ENCODE measurements around the gene PIF1.

The PIF1 gene

DNA sequence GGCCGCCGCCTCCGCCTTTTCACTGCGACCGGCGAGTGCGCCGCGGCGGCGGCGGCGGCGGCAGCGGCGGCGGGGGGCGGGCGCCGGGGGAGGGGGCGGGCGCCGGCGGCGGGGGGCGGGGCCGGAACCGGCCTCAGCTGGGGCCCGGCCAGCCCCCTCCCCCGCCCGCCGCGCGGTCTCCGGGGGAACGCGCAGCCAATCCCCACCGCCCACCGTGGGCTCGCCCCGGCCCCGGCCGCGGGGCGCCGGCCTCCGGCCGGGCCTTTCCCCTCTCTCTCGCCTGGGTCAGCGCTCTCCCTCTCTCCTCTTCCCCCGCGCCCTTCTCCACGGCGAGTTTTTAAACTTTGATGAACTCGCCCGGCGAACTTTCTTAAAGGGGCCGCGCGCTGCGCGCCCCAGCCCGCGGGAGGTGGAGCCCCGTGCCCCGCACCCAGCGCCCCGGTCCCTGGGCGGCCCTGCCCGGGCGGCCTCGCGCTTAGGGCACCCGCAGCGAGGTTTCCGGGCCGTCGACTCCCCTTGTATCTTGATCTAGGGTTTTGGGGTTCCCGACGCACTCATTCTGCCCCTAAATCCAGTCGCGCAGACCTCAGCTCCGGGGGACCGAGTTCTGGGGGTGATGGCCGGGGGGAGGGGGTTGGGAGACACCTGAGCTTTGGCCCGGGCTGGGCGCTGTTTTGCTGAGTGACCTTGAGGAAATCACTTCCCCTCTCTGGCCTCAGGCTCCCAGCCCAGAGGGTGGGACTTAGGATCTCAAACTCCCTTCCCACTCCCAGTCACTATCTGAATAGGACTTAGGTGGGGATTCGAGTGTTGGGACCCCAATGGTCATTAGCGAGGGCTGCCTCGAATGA, 49.7 kb downstream of the PIF1 start, which contains the start of gene RBPMS2:
TSS of gene RBPMS2 (minus strand) at position 39 of the 851 bp plus-strand sequence. CDS start 270 bp downstream, outside the sequence.
- DNase-seq: peak; percentile 71

- DNase-seq: peak; percentile 72
These were observed 50.6 kb downstream of the PIF1 start for GRCh38 chr15:64774629-64775493.

DNA sequence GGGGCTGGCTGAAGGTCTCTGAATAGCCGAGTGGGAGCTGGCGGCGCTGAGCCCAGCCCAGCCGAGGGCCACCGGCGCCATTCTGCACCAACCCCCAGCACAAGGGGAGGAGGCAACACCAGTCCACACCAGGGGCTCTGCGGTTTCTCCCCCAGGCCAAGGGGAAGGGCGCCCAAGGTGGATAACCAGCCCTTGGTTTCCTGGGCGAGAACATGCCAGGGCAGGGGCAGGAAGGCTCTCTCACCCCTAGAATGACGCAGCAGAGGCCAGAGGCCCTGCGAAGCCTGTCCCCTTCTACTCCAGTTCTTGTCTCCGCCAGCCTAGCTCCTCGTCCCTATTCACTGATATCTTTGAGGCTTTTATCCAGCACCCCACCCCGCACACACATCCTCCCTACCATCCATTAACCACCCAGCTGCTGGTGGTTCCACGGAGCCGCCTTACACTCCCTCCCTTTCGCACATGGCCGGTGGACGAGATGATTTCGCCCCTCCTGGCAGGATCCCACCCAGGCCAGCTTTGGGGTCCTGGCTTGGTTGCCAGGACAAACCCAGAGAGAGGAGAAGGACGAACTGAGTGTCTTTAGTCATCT, 51.3 kb downstream of the PIF1 start:
- DNase-seq: no peak

DNA sequence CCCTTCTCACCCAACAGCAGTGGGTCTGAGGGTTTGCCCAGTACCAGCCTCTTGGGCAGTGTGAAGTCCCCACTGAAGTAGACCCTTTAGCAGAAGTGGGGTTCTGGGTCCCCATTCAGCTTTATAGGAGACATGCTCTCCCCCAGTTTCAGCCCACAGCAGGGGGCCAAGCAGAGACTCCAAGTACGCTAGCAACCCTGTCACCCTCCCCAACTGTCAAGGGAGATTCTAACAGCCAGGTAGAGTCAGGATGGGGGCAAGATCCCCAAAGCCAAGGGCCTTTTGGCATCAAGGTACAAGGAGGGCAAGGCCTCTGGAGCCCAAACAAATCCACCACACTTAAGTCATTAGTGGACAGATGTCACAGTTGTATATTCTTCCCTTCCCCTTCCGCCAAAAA, 51.8 kb downstream of the PIF1 start:
- no peak for DNase-seq

DNA sequence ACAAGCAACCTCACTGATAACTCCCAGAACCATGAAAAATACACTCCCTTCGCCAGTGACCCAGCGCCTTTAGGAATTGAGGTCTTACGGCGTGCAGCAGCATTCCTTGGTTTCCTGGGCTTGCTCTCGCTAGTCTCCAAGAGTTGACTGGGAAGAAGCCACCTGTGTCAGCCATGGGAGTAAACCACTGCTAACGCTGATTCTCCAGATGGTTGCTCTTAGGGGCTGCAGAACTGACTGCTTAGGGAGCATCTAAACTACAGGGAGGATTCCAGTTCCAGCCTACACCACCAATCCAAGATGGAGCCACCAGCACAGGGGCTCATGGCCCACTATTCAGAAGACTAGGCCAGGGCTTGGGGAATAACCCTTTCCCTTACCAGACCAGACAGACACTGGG, 52.5 kb downstream of the PIF1 start:
- DNase-seq: no peak

DNA sequence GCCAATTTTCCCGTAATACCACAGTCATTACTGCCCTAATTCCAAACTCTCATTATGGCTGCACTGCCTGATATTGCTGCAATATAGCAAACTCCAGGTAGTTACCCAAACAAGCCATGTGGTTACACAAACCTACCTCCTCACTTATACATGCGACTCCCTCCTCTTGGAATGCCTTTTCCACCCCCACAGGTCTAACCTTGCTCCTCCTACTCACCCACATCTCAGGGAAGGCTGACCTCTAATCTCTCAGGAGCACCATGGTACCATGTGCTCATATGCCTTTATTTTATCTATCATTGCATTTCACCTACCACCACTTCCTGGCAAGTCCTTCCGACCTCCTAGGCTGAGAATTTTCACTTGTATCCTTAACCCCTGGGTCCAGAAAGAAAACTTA, 53.0 kb downstream of the PIF1 start:
- DNase-seq: no peak

DNA sequence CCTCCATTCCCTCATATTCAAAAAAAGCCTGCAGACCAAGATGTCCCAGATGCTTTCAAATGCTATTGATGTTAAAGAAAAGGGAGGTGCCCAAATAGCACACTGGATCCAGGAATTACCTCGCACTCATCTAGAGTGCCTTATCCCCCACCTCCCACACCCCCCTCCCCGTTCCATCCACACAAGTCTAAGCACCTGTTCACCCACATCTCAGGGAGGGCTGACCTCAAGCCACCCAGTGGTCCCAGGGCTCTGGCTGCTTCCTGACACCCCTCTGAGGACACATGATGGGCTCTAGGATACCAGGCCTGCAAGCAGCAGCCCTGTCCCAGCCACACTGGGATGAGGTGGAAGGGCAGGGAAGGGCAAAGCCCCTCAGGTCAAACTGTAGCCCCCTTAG, 54.8 kb downstream of the PIF1 start:
- DNase-seq: no peak

DNA sequence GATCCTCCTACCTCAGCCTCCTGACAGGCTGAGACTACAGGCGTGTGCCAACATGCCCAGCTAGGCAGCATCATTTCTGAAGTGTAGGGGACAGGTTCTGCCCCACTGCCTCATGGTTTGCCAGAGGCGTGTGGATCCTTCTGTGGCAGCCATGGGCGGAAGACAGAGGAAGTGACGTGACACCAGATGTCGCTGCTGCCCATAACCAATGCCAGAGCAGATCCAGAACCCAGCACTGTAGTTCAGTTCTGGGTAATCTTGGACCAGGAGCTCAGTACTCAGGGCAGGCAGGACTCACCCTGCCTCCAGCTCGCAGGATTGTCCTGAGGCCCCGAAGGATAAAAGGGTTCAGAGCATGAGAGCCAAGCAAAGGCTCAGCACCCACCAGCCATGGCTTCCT, 58.2 kb downstream of the PIF1 start:
- DNase-seq: no peak

GRCh38 chr15:64766058-64766457, 59.4 kb downstream of the PIF1 start:
- DNase-seq: no peak
